GM13976 (cell line): Measurements from ENCODE around the gene ALG3.

ENCODE experiments used
- DNase-seq: peaks from one replicate; pipeline ENCODE4 v3.0.0; 2012; ENCODE audit warnings: low spot score
- CTCF ChIP-seq: IDR thresholded peaks from 2 replicates; pipeline ENCODE4 v1.5.1; 2012; ENCODE audit warnings: borderline replicate concordance, mild to moderate bottlenecking; ENCODE audit not compliant: insufficient read depth; ENCODE audit errors: extremely low read depth, missing control alignments, control extremely low read depth
- in situ Hi-C: fragments of 300-500 bp; cut with MboI; formaldehyde crosslinking; loops from one replicate; pipeline ENCODE4 v1.12.0; 2022; ENCODE audit warnings: low sequenced_read_pairs, mixed read lengths, inconsistent platforms; ENCODE audit not compliant: unreplicated experiment

The ALG3 gene

GRCh38 chr3:184248454-184249411, at the start of gene ALG3:
TSS of gene ALG3 (minus strand) at chr3:184248962. CDS start at chr3:184248940, 22 bp downstream.
- no peak for TF ChIP-seq CTCF
- in situ Hi-C loops: loop anchor here (25.0 kb wide), 1 partner anchor 361 kb away; the partner anchor contains the start of gene PARL
- DNase-seq: peak; percentile 90

- TF ChIP-seq CTCF: no peak
- DNase-seq: no peak
- in situ Hi-C loops: no loop called here
Observed at GRCh38 chr3:184296616-184297015, 47.9 kb upstream of the ALG3 start.

- in situ Hi-C loops: no loop called here
- TF ChIP-seq CTCF: no peak
- DNase-seq: no peak
Observed at GRCh38 chr3:184295771-184296170, 47.0 kb upstream of the ALG3 start.

DNA sequence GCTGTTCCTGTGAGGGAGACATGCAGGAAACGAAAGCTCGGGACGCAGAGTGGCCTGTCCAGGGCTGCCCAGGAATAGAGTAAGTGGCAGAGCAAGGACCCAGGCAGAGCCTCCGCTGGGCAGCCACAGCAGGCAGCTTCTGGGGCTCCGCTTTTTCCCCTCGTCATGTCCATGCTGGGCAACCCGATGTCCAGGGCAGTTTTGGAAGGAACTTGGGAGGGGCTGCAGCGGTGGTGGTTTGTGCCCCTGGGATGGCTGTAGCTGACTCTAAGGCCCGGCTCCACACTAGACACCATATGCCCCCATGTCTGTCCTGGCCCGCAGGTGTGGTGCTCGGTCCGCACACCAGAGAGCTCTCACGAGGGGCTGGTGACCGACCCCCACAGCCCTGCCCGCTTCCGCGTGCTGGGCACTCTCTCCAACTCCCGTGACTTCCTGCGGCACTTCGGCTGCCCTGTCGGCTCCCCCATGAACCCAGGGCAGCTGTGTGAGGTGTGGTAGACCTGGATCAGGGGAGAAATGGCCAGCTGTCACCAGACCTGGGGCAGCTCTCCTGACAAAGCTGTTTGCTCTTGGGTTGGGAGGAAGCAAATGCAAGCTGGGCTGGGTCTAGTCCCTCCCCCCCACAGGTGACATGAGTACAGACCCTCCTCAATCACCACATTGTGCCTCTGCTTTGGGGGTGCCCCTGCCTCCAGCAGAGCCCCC, 43.1 kb upstream of the ALG3 start:
- DNase-seq: no peak
- TF ChIP-seq CTCF: no peak
- in situ Hi-C loops: no loop called here

DNA sequence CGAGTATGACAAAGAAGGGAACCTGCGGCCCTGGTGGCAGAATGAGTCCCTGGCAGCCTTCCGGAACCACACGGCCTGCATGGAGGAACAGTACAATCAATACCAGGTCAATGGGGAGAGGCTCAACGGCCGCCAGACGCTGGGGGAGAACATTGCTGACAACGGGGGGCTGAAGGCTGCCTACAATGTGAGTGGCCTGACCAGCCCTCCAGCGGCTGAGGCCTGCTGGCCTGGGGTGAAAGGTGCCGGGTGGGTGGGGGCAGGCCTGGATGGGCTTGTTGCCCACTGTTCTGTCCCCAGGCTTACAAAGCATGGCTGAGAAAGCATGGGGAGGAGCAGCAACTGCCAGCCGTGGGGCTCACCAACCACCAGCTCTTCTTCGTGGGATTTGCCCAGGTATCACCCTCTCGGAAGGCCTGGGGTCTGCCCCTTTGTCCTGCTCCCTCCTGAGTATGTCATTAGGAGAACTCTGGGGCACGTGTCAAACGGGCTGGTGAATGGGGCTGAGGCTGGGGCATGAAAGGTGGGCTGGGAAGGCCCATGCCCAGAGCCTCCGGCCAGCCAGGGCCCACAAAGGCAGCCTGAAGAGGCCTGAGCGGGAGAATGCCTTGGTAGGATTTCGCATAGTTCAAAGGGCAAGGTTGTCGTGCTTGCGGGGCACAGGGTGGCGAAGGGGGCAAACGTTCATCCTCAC, 42.4 kb upstream of the ALG3 start:
- no peak for TF ChIP-seq CTCF
- DNase-seq: no peak
- in situ Hi-C loops: no loop called here

DNA sequence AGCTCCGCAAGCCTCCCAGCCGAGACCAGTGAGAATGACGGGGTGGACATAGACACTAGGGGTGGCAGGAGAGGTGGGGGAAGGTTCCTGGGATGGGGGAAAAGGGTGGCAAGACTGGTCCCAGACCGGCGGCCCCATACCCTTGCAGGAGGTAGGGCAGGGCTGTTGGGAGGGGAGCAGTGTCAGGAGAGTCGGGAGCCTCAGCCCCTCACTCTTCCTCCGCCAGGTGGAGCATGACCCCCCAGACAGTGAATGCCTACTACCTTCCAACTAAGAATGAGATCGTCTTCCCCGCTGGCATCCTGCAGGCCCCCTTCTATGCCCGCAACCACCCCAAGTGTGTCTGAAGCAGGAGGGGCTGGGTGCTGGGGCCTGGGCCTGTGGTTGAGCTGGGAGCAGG, 41.6 kb upstream of the ALG3 start:
- in situ Hi-C loops: no loop called here
- no peak for DNase-seq
- TF ChIP-seq CTCF: no peak
